G401.6 (cell line): ENCODE results near the gene SELENOT.
"Not testable (repeated sequence)": the region's sequence is repeated elsewhere in the genome, so short reads cannot be mapped to it uniquely, and the experiment has no call there.

Source experiments
- FAIRE-seq: peaks from 2 replicates; lab custom pipeline; 2012; peaks lifted over from hg19 to GRCh38; lab: Jason Lieb, UNC

The SELENOT gene

GRCh38 chr3:150603153-150603979, at the start of gene SELENOT:
SELENOT (plus strand) TSS chr3:150603321; CDS start chr3:150603363, 42 bp downstream.
- peak; percentile 93 for FAIRE-seq

GRCh38 chr3:150555859-150556436, 47.2 kb upstream of the SELENOT start:
- no peak for FAIRE-seq

- FAIRE-seq, result no peak
These were observed 46.3 kb upstream of the SELENOT start for GRCh38 chr3:150556792-150557191.

- FAIRE-seq, result no peak
These were observed 45.4 kb upstream of the SELENOT start for GRCh38 chr3:150557725-150558124.

GRCh38 chr3:150564243-150564642, 38.9 kb upstream of the SELENOT start:
- peak; percentile 60 for FAIRE-seq

GRCh38 chr3:150567328-150567727, 35.8 kb upstream of the SELENOT start:
- FAIRE-seq, result no peak

- no peak for FAIRE-seq
These were observed 25.3 kb upstream of the SELENOT start for GRCh38 chr3:150577855-150578254.

- no peak for FAIRE-seq
These were observed 21.9 kb upstream of the SELENOT start for GRCh38 chr3:150581174-150581573.

GRCh38 chr3:150582620-150583019, 20.5 kb upstream of the SELENOT start:
- no peak for FAIRE-seq

GRCh38 chr3:150583028-150583427, 20.1 kb upstream of the SELENOT start:
- FAIRE-seq, result no peak

- no peak for FAIRE-seq
These were observed 14.9 kb upstream of the SELENOT start for GRCh38 chr3:150588027-150588830.

GRCh38 chr3:150589759-150590158, 13.4 kb upstream of the SELENOT start:
- no peak for FAIRE-seq

- FAIRE-seq, result no peak
These were observed 9.0 kb upstream of the SELENOT start for GRCh38 chr3:150594150-150594549.

- FAIRE-seq, result no peak
These were observed 5.5 kb upstream of the SELENOT start for GRCh38 chr3:150597646-150598045.

GRCh38 chr3:150599611-150600297, 3.4 kb upstream of the SELENOT start:
- no peak for FAIRE-seq

GRCh38 chr3:150600647-150601530, 2.2 kb upstream of the SELENOT start:
- not testable (repeated sequence) for FAIRE-seq

GRCh38 chr3:150602426-150603152, 532 bp upstream of the SELENOT start:
- FAIRE-seq, result no peak

GRCh38 chr3:150603980-150604319, 829 bp downstream of the SELENOT start:
- no peak for FAIRE-seq

- no peak for FAIRE-seq
These were observed 3.0 kb downstream of the SELENOT start for GRCh38 chr3:150605998-150606641.
